Left lung (tissue), 10 donors: Measurements from ENCODE around the gene NOL11. TPM values are rescaled to one million over a fixed set of nuclear protein-coding genes. Genes with fewer than 3 reads are reported as not detected.

Source experiments
- ATAC-seq: fragments of 200-7000 bp; cut with Tn5 transposase; one replicate; pipeline ENCODE4 v1.9.1; 2020; ENCODE audit warnings: moderate library complexity
- DNase-seq, 4 donors: peaks; one replicate each; pipeline ENCODE4 v3.0.0-alpha.2; 2013 to 2020
- H3K27ac ChIP-seq, 2 donors: fragments of 200-600 bp; sonication (generic) in 1 of 2; one replicate each; pipeline versions ENCODE4 v1.5.0 to v1.8.0; 2020 to 2021
- H3K27me3 ChIP-seq, 2 donors: fragments of 200-600 bp; sonication (generic) in 1 of 2; one replicate each; pipeline versions ENCODE4 v1.5.0 to v1.8.0; 2020 to 2021
- H3K36me3 ChIP-seq, 2 donors: fragments of 200-600 bp; sonication (generic) in 1 of 2; one replicate each; pipeline versions ENCODE4 v1.5.0 to v1.8.0; 2020 to 2021
- H3K4me1 ChIP-seq, 2 donors: fragments of 200-600 bp; one replicate each; pipeline ENCODE4 v1.8.0; 2021
- H3K4me3 ChIP-seq, 2 donors: fragments of 200-600 bp; sonication (generic) in 1 of 2; one replicate each; pipeline versions ENCODE4 v1.5.0 to v1.8.0; 2020 to 2021; ENCODE audit warnings: mild to moderate bottlenecking in 1 of 2
- H3K9me3 ChIP-seq, 2 donors: fragments of 200-600 bp; sonication (generic) in 1 of 2; one replicate each; pipeline versions ENCODE4 v1.5.0 to v1.8.0; 2020 to 2021
- CTCF ChIP-seq, 2 donors: fragments of 200-600 bp; sonication (generic) in 1 of 2; IDR thresholded peaks; one replicate each; pipeline versions ENCODE4 v1.5.0 to v1.8.0; 2021; ENCODE audit warnings: antibody characterized with exemption in 2 of 2
- intact Hi-C, 2 donors: fragments of 100-400 bp; cut with DNase I; formaldehyde crosslinking; loops; one replicate each; pipeline versions ENCODE4 v1.11.2 to v1.14.2; 2022
- polyA plus RNA-seq, 6 donors: library from polyadenylated mRNA; unstranded; fragments of 120-200 nt; gene quantifications; one replicate each; pipeline ENCODE4 v1.2.1, GENCODE V29; 2013; ENCODE audit not compliant: insufficient read length in 6 of 6
- total RNA-seq, 2 donors: library from RNA; stranded (reverse); fragmentation: NEBNext Ultra II Directional; extraction: Animal tissue kit (Norgen Biotek cat#: 25700); gene quantifications; one replicate each; pipeline ENCODE4 v1.2.1, GENCODE V29; 2021
- donor health status: DM: no; HTN: yes; CAD: no.
- donor health status: DM: no; HTN: no; CAD: no.

The NOL11 gene
- total and polyA plus RNA-seq, 8 donors, result 27.8 to 92.6 (median 81.9) TPM

- no peaks in the 10 kb centered on the region for H3K9me3 ChIP-seq
- H3K4me3 ChIP-seq, result no peak overlapping the region
- DNase-seq, result no peak
- no peak overlapping the region for H3K27ac ChIP-seq
- TF ChIP-seq CTCF (IDR thresholded peaks at IDR 0.05), result no peak
- no peaks in the 10 kb centered on the region for H3K4me1 ChIP-seq
- intact Hi-C loops, result no loop called here
- no peaks in the 10 kb centered on the region for H3K36me3 ChIP-seq
- no peaks in the 10 kb centered on the region for H3K27me3 ChIP-seq
- ATAC-seq, result no peak
These were observed 66.8 kb downstream of the NOL11 start for GRCh38 chr17:67784364-67785121.

DNA sequence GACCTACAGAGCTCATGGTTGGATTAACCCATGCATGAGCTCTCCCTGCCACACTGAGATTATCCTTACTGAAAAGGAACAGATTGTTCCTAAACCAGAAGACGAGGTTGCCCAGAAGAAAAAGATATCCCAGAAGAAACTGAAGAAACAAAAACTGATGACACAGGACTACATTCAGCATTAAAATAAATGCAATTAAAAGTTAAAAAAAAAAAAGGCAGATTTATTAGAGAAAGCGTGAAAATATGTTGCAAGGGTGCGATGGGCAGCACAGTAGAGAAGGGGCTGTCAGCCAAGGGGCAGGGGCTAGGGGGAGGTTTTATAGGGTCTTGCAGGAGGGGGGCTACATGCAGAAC lies 67.4 kb downstream of the NOL11 start:
- Histone ChIP-seq H3K27me3 (no peaks in the 10 kb centered on the region), H3K27ac (no peak overlapping the region), H3K4me1 (no peaks in the 10 kb centered on the region), H3K9me3 (no peaks in the 10 kb centered on the region), H3K4me3 (no peak overlapping the region), H3K36me3 (no peaks in the 10 kb centered on the region)
- TF ChIP-seq CTCF (IDR thresholded peaks at IDR 0.05), result no peak
- intact Hi-C loops, result no loop called here
- no peak for ATAC-seq
- DNase-seq, result no peak

GRCh38 chr17:67785504-67785903 lies 67.8 kb downstream of the NOL11 start:
- H3K4me1 ChIP-seq, result no peaks in the 10 kb centered on the region
- no peak overlapping the region for H3K27ac ChIP-seq
- intact Hi-C loops, result no loop called here
- H3K27me3 ChIP-seq, result no peaks in the 10 kb centered on the region
- H3K4me3 ChIP-seq, result no peak overlapping the region
- no peak for TF ChIP-seq CTCF (IDR thresholded peaks at IDR 0.05)
- H3K9me3 ChIP-seq, result no peaks in the 10 kb centered on the region
- DNase-seq (no peak), ATAC-seq (no peak)
- H3K36me3 ChIP-seq, result no peaks in the 10 kb centered on the region

Other genes starting within 250 kb of the NOL11 start
- gene BPTF, start 107.6 kb downstream of the NOL11 start, total RNA-seq, result 10 to 100 TPM; 75.4 to 77.6 TPM
- gene BPTF, start 107.6 kb downstream of the NOL11 start, polyA plus RNA-seq, result 100 to 1,000 TPM; 117 to 137 (median 128) TPM